ENCODE data around the gene MAN1C1.
A peak's percentile ranks its signal among the peaks of the same experiment; 100 is the strongest.

Gene MAN1C1

DNA sequence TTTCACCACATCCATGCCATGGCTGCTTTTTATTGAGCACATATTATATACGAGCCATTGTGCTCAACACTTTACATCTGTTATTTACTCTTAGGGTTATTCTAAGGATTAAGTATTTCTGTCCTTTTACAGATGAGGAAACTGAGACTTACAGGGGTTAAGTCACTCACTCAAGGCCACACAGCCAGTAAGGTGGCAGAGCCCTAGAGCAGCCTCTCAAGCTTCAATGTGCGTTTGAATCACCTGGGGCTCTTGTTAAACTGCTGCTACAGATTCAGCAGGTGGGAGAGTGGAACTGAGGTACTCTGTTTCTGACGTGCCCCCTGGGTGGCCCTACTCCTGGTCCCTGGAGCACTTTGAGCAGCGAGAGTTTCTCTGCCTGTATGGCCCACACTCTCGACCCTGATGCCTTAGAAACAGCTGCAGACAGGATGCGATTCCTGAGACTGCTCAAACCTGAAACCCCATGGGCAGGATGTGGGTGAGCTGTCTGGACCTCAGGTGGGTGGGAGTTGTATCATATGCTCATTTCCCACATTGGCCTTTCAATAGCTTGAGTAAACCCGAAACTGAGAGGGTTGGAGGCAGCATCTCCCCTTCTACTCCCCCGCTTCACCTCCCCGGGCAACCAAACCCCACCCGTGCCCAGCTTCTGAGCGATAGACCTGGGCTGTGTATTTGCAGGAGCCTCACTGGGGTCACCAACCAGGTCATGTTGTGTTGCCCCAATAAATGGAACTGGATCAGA lies 59.3 kb downstream of the MAN1C1 start:
- DNase-seq (ENCODE audit: extremely low read depth in 1 of 2, low read depth in 1 of 2) = peak; percentile 65 to 90

DNA sequence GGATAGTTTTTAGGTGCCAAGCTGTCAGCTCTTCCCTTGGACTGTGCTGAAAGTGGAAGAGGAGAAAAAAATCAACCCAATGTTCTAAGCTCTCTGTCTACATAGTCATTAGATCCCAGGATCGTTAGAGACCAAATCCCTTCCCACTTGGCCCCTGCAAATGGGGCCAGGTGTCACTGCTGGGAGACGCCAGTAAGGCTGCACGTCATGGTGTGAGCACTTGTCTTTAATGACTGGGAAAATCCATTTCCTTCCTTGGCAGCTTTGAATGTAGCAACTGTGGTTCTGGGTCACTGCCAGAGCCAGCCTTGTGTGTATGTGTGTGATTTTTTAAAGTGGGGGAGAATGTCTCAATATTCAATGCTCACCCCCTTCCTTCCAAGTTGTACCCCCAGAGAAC lies 59.9 kb downstream of the MAN1C1 start:
- no peak for DNase-seq (ENCODE audit: extremely low read depth in 1 of 2, low read depth in 1 of 2)

DNA sequence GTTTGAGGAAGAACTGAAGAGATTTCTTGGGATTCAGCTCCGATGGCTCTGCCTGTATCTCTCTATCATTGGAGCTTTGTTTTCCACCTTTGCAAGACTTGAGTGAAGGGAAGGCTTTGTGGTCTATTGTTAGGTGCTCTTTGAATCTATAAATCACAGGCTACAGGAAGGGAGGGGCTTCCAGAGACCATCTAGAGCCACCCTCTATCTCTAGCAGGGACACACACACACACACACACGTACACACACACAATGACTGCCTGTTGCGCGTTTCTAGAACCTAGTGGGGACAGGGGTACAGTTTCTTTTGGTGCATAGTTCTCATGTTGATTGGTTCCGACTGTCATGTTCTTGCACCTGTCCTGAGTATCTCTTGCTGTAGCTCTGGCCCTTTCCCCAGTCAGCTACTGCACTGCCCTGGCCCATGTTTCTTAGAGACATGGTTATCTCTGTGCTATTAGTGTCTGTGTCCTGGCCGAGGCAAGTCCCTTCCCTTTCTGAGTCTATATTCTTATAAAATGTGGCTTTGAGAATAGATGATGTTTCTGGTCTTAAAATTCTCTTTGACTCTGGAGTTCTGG lies 60.7 kb downstream of the MAN1C1 start:
- no peak for DNase-seq (ENCODE audit: extremely low read depth in 1 of 2, low read depth in 1 of 2)

DNA sequence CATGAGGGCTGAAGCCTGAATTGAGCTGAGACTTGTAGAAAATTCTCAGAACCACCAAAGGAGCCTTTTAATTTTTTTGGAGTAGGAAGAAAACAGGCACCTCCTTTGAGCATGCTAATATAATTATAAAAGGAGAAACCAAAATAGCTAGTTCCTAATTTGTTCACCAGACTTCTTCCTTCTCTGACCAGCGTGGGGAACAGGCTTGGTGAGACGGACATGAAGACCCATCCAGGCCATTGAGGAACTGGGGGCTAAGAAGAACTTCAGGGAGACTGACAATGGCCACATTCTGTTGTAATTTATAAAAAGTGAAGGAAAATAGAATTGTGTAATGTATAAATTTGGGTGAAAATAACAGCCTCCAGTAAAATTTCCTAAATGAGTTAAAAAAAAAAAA lies 62.6 kb downstream of the MAN1C1 start:
- no peak for DNase-seq (ENCODE audit: extremely low read depth in 1 of 2, low read depth in 1 of 2)

DNA sequence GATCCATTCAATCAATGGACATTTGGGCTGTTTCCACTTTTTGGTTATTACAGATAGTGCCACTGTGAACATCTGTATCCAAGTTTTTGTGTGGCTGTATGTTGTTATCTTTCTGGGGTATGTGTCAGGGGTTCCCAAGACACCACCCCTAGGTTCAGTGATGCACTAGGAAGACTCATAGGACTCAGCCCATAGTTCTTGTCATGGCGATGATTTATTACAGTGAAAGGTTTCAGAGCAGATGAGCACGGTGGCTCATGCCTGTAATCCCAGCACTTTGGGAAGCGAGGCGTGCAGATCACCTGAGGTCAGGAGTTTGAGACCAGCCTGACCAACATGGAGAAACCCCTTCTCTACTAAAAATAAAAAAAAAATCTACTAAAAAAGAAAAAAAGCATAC lies 64.1 kb downstream of the MAN1C1 start:
- DNase-seq (ENCODE audit: extremely low read depth in 1 of 2, low read depth in 1 of 2) = no peak

DNA sequence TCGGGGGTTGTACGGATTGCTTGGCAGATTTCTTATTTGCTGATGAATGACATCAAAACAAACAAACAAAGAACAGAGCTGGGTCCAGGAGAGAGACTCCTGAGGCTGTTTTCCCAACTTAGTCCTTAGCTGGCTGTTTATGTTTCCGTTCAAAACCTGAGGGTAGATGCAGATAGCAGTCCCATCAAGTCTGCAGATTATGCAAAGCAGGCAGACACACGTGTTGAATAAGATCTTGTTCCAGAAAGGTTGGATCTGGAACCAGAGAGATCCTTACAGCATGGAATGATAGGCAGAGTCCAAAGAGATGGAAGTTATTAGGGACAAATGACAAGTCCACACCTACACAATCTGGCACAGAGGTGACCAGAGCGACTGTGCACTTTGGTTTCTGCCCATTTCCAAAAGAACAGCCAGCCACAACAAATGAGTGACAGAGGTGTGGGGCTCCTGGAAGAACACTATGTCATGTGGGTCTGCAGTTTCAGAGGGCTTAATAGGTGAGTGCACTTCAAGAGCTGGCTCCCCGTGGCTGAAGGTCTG lies 65.5 kb downstream of the MAN1C1 start:
- no peak for DNase-seq (ENCODE audit: extremely low read depth in 1 of 2, low read depth in 1 of 2)

DNA sequence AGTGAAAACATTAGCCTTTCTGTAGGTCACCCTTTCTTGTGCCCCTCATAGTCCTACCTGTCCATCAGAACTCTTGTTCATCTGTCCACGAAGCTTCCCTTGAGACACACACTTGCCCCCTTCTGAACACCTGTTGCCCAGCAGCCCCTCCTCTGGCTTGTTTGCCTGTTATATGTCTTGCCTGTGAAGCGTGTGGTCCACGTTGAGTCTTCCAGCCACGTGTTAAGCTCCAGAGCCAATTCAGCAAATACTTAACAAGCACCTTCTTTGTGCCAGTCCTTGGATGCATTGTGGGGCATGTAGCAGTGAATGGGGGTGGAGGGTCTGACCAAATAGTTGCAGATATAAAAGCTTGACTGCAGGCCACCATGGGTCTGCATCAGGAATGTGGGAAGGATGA lies 66.6 kb downstream of the MAN1C1 start:
- DNase-seq (ENCODE audit: extremely low read depth in 1 of 2, low read depth in 1 of 2) = no peak

DNA sequence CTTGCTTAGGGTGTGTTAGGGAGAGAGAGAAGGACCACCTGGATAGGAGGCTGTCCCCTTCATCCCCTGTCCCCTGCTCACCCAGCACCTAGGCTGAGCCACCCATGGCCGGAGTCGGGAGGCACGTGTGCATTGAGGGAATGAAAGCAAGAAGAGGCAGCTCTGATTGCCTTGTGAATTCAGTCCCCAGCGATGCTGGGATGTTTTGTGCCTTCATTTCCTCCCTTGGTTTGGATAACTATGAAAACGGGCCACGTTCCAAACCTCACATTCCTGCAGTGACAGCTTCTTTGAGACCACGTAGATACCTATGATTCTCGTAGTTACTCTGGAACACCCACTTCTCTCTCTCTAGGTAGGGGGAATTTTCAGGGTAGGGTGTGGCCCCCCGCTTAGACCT lies 67.1 kb downstream of the MAN1C1 start:
- no peak for DNase-seq (ENCODE audit: extremely low read depth in 1 of 2, low read depth in 1 of 2)

DNA sequence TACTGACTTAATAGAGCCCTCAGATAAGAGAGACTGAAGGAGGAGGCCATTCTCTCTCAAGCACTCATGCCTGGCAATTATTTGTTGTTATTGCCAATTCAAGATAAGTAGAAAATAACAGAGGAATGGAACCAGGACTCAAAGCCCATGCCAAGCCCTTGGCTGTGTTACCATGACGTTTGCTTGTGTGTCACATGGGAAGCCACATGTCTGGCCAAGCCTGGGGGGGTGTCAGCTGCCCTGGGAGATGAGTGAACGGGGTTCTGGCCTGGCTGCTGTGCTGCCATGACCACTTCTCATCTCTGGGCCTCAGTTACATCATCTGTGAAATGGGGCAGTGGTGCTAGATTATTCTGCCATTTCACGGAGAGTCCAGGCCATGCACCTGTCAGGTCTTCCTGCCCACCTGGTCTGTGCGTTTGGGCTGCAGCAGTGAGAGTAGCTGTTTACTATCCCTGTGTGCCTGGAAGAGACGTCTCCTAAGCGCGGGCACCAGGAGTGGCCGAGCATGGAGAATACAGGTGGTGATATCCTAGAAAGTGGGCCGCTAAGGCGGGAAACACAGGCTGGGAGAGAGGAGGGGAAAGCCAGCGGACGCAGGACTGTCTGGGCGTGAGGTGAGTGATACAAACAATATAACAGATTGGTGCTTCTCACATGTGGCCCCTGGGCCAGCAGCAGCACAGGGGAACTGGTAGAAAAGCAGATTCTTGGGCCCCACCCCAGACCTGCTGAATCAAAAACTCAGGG lies 67.8 kb downstream of the MAN1C1 start:
- no peak for DNase-seq (ENCODE audit: extremely low read depth in 1 of 2, low read depth in 1 of 2)

DNA sequence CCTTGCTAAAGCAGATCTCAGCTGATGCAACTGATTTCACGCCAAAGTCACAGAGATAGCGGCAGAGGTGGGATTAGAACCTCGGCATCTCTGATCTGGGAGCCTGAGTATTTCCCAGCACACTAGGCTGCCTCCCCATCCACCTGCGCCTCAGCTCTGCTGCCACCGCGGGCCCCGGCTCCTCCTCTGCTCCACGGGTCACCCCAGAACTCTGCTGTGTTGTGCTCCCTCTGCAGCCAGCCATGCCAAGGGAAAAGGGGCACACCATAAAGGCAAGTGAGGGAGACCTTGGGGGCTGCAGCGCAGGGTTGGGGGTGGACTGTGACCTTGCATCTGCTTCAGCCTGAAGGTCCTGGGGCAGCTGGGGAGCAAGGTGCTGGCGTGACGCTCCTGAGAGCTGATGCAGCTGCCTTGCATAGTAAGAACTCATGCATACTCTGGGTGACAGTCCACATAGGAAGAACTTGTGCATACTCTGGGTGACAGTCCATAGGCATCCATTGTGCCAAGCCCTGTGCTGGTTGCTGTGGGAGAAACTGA lies 68.7 kb downstream of the MAN1C1 start:
- DNase-seq (ENCODE audit: extremely low read depth in 1 of 2, low read depth in 1 of 2) = no peak

DNA sequence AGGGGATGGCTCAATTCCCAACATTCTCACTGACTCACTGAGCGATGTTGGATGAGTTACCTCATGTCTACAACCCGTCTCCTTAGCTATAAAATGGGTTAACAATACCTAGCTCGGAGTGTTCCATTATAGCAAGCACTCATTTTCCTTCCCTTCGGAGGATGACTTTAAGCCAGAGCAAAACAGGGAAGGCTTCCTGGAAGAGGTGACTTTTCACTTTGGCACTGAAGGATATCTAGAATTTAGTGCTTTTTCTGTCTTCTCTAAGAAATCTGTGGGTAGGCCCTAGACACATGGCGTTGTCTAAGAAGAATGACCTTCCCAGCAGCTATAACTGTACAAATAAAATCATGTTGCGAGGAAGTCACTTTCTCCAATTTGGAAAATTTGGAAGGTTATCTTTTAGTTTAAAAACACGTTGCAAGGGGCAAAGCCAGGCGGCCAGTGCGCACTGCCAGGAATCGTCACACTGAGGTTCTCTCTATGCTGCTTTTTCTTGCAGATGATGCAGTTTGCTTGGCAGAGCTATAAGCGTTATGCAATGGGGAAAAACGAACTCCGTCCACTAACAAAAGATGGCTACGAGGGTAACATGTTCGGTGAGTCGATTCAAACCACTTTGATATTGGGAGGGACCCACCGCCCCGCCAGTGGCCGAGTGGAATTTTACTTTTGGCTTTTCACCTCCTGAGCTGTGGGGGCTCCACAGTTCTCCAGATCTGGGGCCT lies 69.5 kb downstream of the MAN1C1 start:
- no peak for DNase-seq (ENCODE audit: extremely low read depth in 1 of 2, low read depth in 1 of 2)

DNA sequence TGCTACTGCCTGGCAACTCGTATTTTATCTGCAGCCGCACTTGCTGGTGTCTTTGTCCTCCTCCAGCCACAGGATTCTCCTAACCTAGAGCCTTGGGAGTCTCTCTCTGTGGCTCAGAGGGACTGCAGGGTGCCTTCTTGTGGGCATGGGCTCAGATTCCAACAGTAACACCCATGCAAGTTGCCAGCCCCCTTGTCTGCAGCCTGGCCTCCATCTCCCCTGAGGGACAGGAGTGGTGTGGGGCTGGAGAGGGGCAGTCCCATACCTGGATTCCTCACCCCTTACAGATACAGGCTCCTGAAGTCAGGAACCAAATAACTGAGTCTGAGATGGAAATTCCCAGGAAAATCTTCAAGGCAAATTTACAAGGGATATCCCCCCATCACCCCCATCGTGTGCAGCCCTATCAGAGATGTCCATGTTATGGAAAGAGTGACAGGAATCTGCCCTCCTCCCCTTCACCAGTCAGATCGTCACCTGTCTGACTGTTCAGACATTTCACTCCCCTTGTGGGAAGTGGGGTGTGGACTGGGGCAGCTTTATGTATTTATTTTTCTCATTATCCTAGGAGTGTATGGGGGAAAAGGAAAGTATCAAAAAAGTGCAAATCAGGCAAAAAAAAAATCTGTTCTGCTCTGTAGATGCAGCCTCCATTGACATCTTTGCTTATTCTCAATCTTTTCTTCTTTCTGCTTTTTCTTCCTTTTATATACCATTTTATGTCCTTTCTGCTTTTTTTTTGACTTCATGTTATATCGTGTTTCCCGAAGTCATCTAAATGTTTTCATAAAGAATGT lies 70.8 kb downstream of the MAN1C1 start:
- no peak for DNase-seq (ENCODE audit: extremely low read depth in 1 of 2, low read depth in 1 of 2)

DNA sequence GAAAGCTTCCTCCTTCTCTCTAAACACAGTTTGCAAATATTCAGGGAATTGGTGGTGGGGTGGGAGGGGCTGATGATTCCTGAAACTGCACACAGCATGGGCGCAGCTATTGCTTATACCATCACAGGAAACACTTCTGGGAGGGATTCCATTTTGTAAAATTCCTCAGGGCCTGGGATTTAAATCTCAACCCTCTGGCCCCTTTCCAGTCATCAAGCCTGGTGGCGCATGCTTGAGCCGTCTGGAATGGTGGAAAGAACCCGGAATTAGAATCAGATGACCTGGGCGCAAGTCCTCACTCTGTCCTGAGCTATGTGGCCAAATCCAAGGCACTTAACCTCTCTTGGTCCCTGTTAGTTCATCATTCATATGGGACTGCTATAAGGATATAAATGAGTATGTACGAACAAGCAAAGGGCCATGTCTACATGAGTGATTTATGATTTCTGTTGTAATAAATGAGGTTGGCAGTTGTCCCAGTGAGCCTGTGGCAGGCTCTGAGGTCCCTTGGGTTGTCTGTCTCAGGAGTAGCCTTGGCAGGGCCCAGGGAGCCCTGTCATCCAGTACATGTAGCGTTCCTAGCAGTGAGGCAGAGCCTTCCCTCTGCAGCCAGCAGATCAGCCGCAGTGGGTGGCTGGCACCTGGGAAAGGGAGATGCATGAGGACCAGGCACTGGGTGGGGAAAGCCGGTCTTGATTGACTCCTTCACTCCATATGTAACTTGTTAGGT lies 72.0 kb downstream of the MAN1C1 start:
- DNase-seq (ENCODE audit: extremely low read depth in 1 of 2, low read depth in 1 of 2) = no peak

DNA sequence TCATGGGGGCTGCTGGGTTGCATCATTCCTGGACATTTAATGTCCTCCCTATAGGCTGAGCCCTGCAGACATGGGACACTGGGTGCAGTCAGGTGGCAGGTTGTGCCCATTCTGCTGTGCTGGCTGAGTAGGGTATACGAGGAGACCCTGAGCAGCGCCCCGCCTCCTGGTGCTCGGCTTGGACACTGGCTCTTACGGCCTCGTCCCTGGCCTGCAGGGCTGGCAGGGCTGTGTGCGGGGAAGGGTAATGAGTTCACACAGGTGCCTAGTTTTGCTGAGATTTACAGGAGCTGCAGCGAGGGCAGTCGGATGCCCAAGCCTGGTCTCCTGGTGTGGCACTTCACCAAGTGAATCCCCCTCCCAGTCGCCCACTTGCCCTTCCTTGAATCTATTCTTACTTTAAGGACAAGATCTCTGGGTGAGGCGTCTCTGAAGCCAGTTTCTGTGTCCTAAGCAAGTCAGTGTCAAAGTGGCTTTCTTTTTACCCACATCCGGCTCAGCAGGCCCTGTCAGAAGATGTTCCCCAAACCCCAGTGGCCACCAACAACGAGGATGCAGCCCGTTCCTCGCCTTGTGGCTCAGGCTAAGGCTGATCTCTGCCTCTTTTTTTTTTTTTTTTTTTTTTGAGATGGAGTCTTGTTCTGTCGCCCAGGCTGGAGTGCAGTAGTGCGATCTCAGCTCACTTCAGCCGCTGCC lies 73.2 kb downstream of the MAN1C1 start:
- DNase-seq (ENCODE audit: extremely low read depth in 1 of 2, low read depth in 1 of 2) = no peak

DNA sequence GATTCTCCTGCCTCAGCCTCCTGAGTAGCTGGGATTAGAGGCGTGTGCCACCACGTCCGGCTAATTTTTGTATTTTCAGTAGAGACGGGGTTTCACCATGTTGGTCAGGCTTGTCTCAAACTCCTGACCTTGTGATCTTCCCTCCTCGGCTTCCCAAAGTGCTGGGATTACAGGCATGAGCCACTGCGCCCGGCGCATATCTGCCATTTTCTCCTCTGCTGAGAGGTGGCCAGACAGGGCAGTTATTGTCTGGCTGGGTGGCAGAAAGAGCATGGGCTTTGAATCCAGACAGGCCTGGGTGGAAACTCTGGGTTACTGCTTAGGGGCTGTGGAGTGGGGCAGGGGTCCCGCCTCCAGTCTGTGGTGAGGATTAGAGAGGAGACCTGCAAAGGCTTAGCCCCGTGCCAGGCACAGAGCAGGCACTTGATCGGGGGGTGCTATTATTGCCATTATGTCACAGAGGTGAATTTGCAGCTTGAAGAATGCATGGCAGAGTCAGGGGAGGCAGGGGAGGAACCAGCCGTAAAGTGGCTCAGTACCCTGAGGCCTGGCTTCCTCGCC lies 73.9 kb downstream of the MAN1C1 start:
- no peak for DNase-seq (ENCODE audit: extremely low read depth in 1 of 2, low read depth in 1 of 2)

DNA sequence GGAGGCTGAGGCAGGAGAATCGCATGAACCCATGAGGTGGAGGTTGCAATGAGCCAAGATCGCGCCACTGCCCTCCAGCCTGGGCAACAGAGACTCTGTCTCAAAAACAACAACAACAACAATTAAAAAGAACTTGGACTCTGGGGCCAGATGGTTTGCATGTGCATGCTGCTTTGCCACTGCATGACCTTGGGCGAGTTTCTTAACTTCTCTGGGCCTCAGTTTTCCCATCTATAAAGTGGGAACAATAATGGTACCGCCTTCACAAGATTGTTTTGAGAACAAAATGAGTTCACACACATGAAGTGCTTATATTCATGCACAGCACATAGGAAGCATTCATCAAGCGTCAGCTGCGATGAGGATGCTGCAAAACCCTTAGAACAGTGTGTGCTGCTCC lies 74.6 kb downstream of the MAN1C1 start:
- no peak for DNase-seq (ENCODE audit: extremely low read depth in 1 of 2, low read depth in 1 of 2)

DNA sequence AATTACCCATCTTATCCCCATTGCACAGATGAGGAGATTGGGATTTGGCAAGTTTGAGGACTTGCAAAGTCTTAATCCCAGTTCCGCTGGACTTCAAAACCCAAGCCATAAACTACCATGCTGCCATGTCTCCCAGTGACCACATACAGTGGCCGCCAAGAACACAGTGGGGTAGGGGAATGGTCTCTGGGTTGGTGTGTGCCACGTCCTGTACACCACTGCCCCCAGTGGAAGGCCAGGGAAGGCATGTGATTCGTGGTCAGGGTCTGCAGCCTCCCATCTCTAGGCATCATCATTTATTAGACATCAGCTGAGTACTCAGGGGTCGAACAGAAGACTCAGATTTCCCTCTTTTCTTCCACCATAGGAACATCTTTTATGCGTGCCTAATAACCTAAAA lies 76.0 kb downstream of the MAN1C1 start:
- DNase-seq (ENCODE audit: extremely low read depth in 1 of 2, low read depth in 1 of 2) = no peak

DNA sequence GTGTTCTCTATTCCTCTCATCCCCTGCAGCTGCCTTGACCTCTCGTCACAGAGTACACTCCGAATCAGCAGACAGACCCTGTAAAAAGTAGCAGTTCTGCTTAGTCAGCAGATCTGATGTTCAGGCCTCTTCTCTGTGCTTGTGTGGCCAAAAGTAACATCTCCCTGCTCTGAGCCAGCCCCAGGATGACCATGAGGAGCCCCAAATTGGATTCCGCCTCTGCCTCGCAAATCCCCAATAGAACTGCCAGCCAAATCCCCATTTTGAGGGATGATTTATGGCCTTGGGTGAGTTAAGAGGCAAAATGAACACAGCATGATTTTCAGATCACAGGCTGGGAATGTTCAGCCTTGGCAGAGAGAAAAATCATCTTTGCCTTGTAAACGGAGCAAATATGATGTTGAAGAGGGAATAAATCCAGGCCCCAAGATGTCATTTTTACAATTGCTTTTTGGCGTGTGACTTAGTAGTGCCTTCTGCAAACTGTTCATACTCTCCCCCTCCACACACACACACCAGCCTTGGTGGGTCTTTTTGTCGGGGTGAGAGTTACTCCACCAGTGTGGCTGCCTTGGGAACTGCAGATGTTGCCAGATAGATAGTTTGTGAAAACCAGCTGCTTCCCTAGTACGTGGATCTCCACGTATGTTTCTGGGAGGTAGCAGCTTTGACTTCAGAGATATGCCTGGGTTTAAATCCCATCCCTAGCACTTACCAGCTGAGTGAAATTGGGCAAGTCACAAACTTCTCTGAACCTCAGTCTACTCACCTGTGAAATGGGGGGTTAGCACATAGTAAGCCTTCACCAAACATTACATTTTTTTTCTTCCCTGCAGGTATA lies 77.8 kb downstream of the MAN1C1 start:
- no peak for DNase-seq (ENCODE audit: extremely low read depth in 1 of 2, low read depth in 1 of 2)

Data from stimulated activated CD8-positive, alpha-beta memory T cell treated with anti-CD3 and anti-CD28 coated beads, Interleukin-7, amount 100 ng/mL, for 48 hours (primary cell).